ENCODE data around the gene THAP4.

DNA sequence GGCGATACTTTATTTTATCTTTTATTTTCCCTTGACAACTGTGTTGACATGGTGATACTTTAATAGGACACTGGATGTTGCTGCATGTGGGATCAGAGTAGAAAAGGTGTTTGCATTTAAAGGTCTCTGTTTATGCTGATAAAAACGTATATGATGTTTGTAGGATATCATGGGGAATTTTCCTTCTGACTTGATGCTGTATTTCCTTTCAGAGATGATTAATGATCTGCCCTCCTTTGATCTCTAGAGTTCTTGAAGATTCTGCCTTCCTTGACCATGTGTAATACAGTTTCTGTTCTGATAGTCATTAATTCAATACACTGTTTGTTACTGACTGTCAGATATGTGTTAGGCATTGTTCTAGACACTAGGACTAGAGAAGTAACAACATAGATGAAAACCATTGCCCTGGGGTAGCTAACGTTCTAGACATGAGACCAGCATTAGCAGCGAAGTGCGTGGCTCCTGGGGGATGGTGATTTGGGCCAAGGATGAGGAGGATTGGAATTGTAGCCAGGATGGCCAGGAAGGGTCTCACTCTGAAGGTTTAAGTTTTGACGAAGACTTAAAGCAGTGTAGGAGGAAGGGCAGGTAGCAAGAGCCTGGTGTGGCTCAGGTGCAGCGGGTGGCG is 3.3 kb upstream of the THAP4 start:
- no peak for TF ChIP-seq TAF1 (IDR thresholded peaks at IDR 0.05; ENCODE audit: borderline replicate concordance, insufficient read depth, low read length)
- TF ChIP-seq, protein P1, sequence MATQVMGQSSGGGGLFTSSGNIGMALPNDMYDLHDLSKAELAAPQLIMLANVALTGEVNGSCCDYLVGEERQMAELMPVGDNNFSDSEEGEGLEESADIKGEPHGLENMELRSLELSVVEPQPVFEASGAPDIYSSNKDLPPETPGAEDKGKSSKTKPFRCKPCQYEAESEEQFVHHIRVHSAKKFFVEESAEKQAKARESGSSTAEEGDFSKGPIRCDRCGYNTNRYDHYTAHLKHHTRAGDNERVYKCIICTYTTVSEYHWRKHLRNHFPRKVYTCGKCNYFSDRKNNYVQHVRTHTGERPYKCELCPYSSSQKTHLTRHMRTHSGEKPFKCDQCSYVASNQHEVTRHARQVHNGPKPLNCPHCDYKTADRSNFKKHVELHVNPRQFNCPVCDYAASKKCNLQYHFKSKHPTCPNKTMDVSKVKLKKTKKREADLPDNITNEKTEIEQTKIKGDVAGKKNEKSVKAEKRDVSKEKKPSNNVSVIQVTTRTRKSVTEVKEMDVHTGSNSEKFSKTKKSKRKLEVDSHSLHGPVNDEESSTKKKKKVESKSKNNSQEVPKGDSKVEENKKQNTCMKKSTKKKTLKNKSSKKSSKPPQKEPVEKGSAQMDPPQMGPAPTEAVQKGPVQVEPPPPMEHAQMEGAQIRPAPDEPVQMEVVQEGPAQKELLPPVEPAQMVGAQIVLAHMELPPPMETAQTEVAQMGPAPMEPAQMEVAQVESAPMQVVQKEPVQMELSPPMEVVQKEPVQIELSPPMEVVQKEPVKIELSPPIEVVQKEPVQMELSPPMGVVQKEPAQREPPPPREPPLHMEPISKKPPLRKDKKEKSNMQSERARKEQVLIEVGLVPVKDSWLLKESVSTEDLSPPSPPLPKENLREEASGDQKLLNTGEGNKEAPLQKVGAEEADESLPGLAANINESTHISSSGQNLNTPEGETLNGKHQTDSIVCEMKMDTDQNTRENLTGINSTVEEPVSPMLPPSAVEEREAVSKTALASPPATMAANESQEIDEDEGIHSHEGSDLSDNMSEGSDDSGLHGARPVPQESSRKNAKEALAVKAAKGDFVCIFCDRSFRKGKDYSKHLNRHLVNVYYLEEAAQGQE (IDR thresholded peaks at IDR 0.05; ENCODE audit: insufficient read depth in 1 of 2, low read depth in 2 of 2, low read length in 2 of 2) = no peak
- TF ChIP-seq POLR2AphosphoS5 (IDR thresholded peaks at IDR 0.05; ENCODE audit: low read depth, low read length) = no peak
- TF ChIP-seq FOXP2 (optimal IDR thresholded peaks at IDR 0.05; ENCODE audit: borderline replicate concordance, extremely low read depth, extremely low read length, insufficient read depth) = no peak
